Spleen (tissue), 7 donors: ENCODE results near the gene SCART1.

Source experiments
- CTCF ChIP-seq, 11 experiments: fragments of 200-600 bp in 7 of 11; fragments of 450-650 bp in 4 of 11; sonication (generic) in 4 of 11; IDR thresholded peaks in 8 of 11; conservative IDR thresholded peaks in 3 of 11; 1 replicate in 7 of 11; 2 replicates in 4 of 11; pipeline versions ENCODE4 v1.4.0 to v1.8.0; 2016 to 2021; ENCODE audit warnings: antibody characterized with exemption in 11 of 11, inconsistent platforms in 4 of 11, mild to moderate bottlenecking in 1 of 11
- POLR2A ChIP-seq, 3 donors: fragments of 450-650 bp; IDR thresholded peaks; one replicate each; pipeline ENCODE4 v1.5.1; 2017; ENCODE audit warnings: antibody characterized with exemption in 3 of 3, mild to moderate bottlenecking in 1 of 3
- POLR2AphosphoS5 ChIP-seq, 3 donors: sonication (generic); formaldehyde crosslinking; IDR thresholded peaks; one replicate each; pipeline ENCODE4 v1.5.1; 2017; ENCODE audit warnings: antibody characterized with exemption in 3 of 3
- donor health status: DM: no; HTN: no; CAD: no; lungs with moderate emphysema.
- donor health status: DM: no; HTN: no; CAD: no.
- donor health status: DM: no; HTN: no; CAD: no.

DNA sequence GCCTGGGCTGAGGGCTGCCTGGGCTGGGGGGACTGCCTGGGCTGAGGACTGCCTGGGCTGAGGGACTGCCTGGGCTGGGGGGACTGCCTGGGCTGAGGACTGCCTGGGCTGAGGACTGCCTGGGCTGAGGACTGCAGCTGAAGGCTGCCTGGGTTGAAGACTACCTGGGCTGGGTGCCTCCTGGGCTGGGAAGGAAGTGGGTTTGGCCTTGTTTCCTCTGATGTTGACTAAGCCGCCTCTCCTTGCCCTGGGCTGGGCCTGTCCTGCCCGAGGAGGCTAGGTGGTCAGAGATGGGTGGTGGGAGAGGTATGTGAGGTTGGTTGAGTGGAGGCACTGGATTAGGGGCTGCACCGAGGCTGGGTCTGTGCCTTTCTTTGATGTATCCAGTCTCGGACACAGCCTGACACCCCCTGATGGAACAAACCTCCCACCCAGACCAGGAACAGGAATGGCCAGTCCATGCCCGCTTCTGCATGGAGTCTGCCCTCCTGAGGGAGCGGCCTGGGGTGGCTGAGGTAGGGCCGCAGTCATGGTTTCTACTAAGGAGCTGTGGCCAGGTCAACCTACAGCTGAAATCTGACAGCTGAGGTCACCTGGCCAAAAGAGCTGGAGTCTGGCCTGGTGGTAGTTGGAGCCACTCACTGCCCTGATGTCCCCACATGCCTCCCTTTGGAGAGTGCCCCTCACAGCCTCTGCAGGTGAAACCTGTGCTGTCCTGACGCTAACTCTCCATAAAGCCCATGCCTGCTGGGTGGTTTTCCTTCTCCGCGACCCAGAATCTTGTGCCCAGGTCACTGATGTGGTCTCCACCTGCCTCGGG, 22.3 kb downstream of the SCART1 start:
- TF ChIP-seq CTCF (IDR thresholded peaks at IDR 0.05 in 8 of 11, conservative IDR thresholded peaks at IDR 0.05 in 3 of 11) (no peak), POLR2A (IDR thresholded peaks at IDR 0.05) (no peak), POLR2AphosphoS5 (IDR thresholded peaks at IDR 0.05) (no peak)
